GM12801 (cell line): ENCODE data around the gene PPP1R3C.

Experiments
- CTCF ChIP-seq: IDR thresholded peaks from one replicate; pipeline ENCODE4 v1.5.1; 2011; ENCODE audit warnings: control low read depth; ENCODE audit not compliant: insufficient read length; ENCODE audit errors: extremely low read depth

Gene PPP1R3C

GRCh38 chr10:91596825-91597196 lies 36.1 kb downstream of the PPP1R3C start:
- TF ChIP-seq CTCF, result no peak

GRCh38 chr10:91593834-91594233 lies 39.0 kb downstream of the PPP1R3C start:
- TF ChIP-seq CTCF, result no peak

GRCh38 chr10:91593366-91593765 lies 39.5 kb downstream of the PPP1R3C start:
- no peak for TF ChIP-seq CTCF

- no peak for TF ChIP-seq CTCF
These were observed 40.5 kb downstream of the PPP1R3C start for GRCh38 chr10:91592266-91592975.

GRCh38 chr10:91591797-91592174 lies 41.1 kb downstream of the PPP1R3C start:
- no peak for TF ChIP-seq CTCF

- no peak for TF ChIP-seq CTCF
These were observed 41.7 kb downstream of the PPP1R3C start for GRCh38 chr10:91590904-91591796.

GRCh38 chr10:91590142-91590903 lies 42.5 kb downstream of the PPP1R3C start:
- TF ChIP-seq CTCF, result no peak
